Kidney epithelial cell (primary cell): ENCODE measurements around the gene NT5DC1. TPM values are rescaled to one million over a fixed set of nuclear protein-coding genes. Genes with fewer than 3 reads are reported as not detected.

Source experiments
- DNase-seq: peaks from one replicate; pipeline ENCODE4 v3.0.0-alpha.2; 2010; ENCODE audit warnings: low read depth
- H3K27me3 ChIP-seq: 2 replicates; pipeline ENCODE4 v1.6.0; 2011; ENCODE audit warnings: low read length; ENCODE audit not compliant: control insufficient read depth, insufficient read depth
- H3K36me3 ChIP-seq: 2 replicates; pipeline ENCODE4 v1.5.1; 2011; ENCODE audit warnings: low read length; ENCODE audit not compliant: control insufficient read depth, insufficient read depth
- H3K4me3 ChIP-seq: 2 replicates; pipeline ENCODE4 v1.5.1; 2011; ENCODE audit warnings: low read depth, mild to moderate bottlenecking, control low read depth, low read length
- total RNA-seq: library from RNA; depleted of rRNA; stranded (reverse); fragments of >200 nt; gene quantifications from 2 replicates; pipeline ENCODE4 v1.2.3, GENCODE V29; 2015
- TF ChIP-seq, protein P1 (sequence below): IDR thresholded peaks from 2 replicates; pipeline ENCODE4 v1.5.1; 2011; ENCODE audit warnings: mild to moderate bottlenecking, moderate library complexity, low read length, control low read depth, inconsistent platforms; ENCODE audit not compliant: insufficient read depth, poor library complexity, severe bottlenecking

Gene NT5DC1
- total RNA-seq, 1 donor from 2014 or later: 19.3 TPM

DNA sequence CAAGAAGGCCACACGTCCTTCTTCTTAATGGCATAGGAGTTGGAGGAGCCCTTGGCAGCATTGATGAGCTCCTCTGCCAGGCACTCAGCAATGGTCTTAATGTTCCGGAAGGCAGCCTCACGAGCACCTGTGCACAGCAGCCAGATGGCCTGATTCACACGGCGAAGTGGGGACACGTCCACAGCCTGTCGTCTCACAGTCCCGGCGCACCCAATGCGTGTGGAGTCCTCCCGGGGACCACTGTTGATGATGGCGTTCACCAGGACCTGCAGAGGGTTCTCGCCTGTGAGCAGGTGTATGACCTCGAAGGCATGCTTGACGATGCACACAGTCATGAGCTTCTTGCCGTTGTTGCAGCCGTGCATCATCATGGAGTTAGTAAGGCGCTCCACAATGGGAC lies 157.9 kb downstream of the NT5DC1 start:
- Histone ChIP-seq H3K4me3 (no peak overlapping the region), H3K36me3 (no peaks in the 10 kb centered on the region), H3K27me3 (no peaks in the 10 kb centered on the region)
- TF ChIP-seq, protein P1, sequence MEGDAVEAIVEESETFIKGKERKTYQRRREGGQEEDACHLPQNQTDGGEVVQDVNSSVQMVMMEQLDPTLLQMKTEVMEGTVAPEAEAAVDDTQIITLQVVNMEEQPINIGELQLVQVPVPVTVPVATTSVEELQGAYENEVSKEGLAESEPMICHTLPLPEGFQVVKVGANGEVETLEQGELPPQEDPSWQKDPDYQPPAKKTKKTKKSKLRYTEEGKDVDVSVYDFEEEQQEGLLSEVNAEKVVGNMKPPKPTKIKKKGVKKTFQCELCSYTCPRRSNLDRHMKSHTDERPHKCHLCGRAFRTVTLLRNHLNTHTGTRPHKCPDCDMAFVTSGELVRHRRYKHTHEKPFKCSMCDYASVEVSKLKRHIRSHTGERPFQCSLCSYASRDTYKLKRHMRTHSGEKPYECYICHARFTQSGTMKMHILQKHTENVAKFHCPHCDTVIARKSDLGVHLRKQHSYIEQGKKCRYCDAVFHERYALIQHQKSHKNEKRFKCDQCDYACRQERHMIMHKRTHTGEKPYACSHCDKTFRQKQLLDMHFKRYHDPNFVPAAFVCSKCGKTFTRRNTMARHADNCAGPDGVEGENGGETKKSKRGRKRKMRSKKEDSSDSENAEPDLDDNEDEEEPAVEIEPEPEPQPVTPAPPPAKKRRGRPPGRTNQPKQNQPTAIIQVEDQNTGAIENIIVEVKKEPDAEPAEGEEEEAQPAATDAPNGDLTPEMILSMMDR: no peak
- no peak for DNase-seq

DNA sequence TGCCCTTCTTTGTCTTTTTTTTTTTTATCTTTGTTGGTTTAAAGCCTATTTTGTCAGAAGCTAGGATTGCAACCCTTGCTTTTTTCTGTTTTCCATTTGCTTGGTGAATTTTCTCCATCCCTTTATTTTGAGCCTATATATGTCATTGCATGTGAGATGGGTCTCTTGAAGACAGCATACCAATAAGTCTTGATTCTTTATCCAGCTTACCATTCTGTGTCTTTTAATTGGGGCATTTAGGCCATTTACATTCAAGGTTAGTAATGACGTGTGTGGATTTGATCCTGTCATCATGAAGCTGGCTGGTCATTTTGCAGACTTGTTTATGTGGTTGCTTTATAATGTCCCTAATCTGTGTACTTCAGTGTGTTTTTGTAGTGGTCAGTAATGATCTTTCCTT lies 162.7 kb downstream of the NT5DC1 start:
- DNase-seq: no peak
- TF ChIP-seq, protein P1: no peak
- no peaks in the 10 kb centered on the region for H3K27me3 ChIP-seq
- H3K4me3 ChIP-seq: no peak overlapping the region
- H3K36me3 ChIP-seq: no peaks in the 10 kb centered on the region

DNA sequence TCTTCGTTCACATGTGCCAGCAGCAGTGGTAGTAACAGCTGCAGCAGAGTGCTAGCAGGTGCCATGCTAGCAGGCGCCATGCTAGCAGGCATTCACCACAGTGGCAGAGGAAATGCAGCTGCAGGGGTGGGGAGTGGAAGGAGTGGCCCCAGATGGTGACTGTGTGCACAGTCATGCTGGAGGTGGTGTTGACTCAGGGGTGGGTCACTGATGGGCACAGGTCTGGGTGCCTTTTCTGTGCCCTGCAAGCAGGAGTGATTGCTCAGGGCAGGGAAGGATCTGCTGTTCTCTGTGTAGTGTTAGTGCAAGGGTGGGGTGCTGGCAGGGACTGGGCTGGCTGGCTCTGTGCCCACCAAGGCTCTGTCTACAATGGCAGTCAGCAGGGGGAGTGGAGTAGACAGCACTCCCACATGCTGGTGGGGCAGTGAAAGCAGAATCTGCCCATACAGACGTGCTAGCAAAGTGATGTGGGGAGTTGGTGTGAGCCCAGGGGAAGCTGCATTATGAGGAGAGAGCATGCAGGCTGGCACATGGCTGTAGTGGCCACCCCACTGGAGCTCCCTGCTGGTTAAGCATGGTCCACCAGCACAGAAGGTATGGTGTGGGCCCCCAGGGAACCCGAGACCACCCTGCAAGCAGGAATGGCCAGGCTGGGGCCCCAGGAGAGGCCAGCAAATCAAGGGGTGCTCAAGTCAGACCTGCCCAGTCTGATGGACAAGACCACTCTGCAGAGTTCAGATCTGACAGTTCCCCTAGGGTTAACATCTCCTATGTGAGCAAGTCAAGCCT lies 164.6 kb downstream of the NT5DC1 start:
- TF ChIP-seq, protein P1: no peak
- Histone ChIP-seq H3K27me3 (no peaks in the 10 kb centered on the region), H3K36me3 (no peaks in the 10 kb centered on the region), H3K4me3 (no peak overlapping the region)
- DNase-seq: no peak

DNA sequence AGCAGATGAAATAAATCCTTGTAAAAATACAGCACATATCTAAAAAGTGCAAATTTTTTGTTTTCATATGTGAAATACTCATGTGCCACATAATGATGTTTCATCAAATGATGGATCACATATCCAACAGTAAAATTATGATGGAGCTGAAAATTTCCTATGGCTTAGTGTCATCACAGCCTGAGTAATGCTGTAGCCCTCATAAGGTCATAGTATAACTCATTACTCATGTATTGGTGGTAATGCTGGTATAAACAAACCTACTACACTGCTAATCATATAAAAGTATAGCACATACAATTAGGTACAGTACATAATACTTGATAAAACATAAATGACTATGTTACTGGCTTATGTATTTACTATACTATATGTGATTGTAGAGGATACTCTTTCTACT lies 166.2 kb downstream of the NT5DC1 start:
- no peak for DNase-seq

DNA sequence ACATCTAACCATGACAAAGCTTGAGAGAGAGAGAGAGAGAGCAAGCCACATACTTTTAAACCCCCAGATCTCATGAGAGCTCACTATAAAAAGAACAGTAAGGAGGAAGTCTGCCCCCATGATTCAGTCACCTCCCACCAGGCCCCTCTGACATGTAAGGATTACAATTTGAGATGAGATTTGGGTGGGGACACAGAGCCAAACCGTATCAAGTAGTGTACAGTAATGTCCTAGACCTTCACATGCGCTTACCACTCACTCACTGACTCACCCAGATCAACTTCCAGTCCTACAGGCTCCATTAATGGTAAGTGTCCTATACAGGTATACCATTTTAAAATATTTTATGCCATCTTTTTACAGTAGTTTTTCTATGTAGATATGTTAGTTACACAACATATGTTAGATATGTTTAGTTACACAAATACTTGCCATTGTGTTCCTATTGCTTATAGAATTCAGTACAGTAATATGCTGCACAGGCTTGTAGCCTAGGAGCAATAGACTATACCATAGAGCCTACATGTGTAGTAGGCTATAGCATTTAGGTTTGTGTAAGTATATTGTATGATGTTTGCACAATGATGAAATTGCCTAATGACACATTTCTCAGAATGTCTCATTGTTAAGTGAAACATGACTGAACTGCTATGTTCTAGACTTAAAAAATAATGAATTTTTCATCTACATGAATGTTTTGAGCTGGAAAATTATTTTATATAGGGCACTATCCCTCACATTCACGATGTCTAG lies 167.4 kb downstream of the NT5DC1 start:
- Histone ChIP-seq H3K27me3 (no peaks in the 10 kb centered on the region), H3K4me3 (no peak overlapping the region), H3K36me3 (peaks cover 2% of the 10 kb centered on the region)
- TF ChIP-seq, protein P1: no peak
- no peak for DNase-seq

More for the DNA sequence above, 166.2 kb downstream of the NT5DC1 start:
- Histone ChIP-seq H3K27me3 (no peaks in the 10 kb centered on the region), H3K36me3 (peaks cover 2% of the 10 kb centered on the region), H3K4me3 (no peak overlapping the region)
- TF ChIP-seq, protein P1: no peak
